ENCODE data around the gene SYNJ2. TPM values are rescaled to one million over a fixed set of nuclear protein-coding genes. Genes with fewer than 3 reads are reported as not detected.

The SYNJ2 gene
- total and polyA plus RNA-seq, 7 donors: 2.6 to 30.2 (median 6.1) TPM

DNA sequence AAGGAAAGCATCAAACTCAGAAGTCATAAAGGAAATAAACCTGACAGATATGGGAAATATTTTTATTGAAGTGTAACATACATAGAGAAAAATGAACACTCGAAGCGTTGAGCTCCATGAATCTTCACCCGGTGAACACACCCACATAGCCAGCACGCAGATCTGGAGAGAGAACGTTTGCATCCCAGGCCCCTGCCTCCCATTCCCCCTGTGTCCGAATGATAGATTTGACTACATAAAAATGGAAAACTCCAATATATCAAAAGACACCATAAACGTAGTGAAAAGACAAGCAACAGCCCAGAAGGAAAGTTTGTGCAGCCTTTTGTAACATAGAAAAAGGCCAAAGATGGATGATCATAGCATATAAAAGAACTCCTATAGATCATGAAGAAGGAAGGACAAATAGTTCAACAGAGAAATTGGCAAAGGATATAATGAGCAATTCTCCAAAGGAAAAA, 17.1 kb downstream of the SYNJ2 start:
- Histone ChIP-seq H3K27ac (no peak overlapping the region), H3K4me1 (peaks cover 18% of the 10 kb centered on the region), H3K36me3 (ENCODE audit: insufficient read depth in 1 of 2, low read depth in 1 of 2) (no peaks in the 10 kb centered on the region), H3K9me3 (no peaks in the 10 kb centered on the region), H3K4me3 (no peak overlapping the region), H3K27me3 (ENCODE audit: insufficient read depth in 3 of 3, low read length in 2 of 3) (no peaks in the 10 kb centered on the region)
- TF ChIP-seq CTCF (IDR thresholded peaks at IDR 0.05): no peak
- intact Hi-C loops (cut with DNase I): no loop called here
- DNase-seq (no peak), ATAC-seq (no peak)
- 93 to 97% (median 93%) methylated on average over 7 of the region's 7 CpGs for WGBS, 3 donors

GRCh38 chr6:157999168-158000051, 17.7 kb downstream of the SYNJ2 start:
- Histone ChIP-seq H3K36me3 (ENCODE audit: insufficient read depth in 1 of 2, low read depth in 1 of 2) (no peaks in the 10 kb centered on the region), H3K27me3 (ENCODE audit: insufficient read depth in 3 of 3, low read length in 2 of 3) (no peaks in the 10 kb centered on the region), H3K9me3 (no peaks in the 10 kb centered on the region), H3K4me3 (no peak overlapping the region), H3K27ac (no peak overlapping the region), H3K4me1 (peaks cover 21% of the 10 kb centered on the region)
- DNase-seq (no peak), ATAC-seq (peak in 2 of 4 donors; percentile 25 to 30)
- WGBS, 3 donors: 65 to 86% (median 67%) methylated on average over 12 of the region's 12 CpGs
- TF ChIP-seq CTCF (IDR thresholded peaks at IDR 0.05): no peak
- intact Hi-C loops (cut with DNase I): no loop called here

- DNase-seq: no peak
- no peak overlapping the region for H3K27ac ChIP-seq
- H3K4me3 ChIP-seq: no peak overlapping the region
- peaks cover 21% of the 10 kb centered on the region for H3K4me1 ChIP-seq
- H3K27me3 ChIP-seq (ENCODE audit: insufficient read depth in 3 of 3, low read length in 2 of 3): no peaks in the 10 kb centered on the region
- H3K9me3 ChIP-seq: no peaks in the 10 kb centered on the region
- no peaks in the 10 kb centered on the region for H3K36me3 ChIP-seq (ENCODE audit: insufficient read depth in 1 of 2, low read depth in 1 of 2)
- TF ChIP-seq CTCF (IDR thresholded peaks at IDR 0.05): no peak
- WGBS, 3 donors: 91 to 96% (median 92%) methylated on average over 17 of the region's 17 CpGs
- no peak for ATAC-seq
- intact Hi-C loops (cut with DNase I): no loop called here
These were observed 19.1 kb downstream of the SYNJ2 start for GRCh38 chr6:158000530-158001307.

GRCh38 chr6:158002249-158002950, 20.7 kb downstream of the SYNJ2 start:
- intact Hi-C loops (cut with DNase I): no loop called here
- TF ChIP-seq CTCF (IDR thresholded peaks at IDR 0.05): no peak
- DNase-seq (no peak), ATAC-seq (peak in 2 of 4 donors; percentile 9 to 21)
- Histone ChIP-seq H3K36me3 (ENCODE audit: insufficient read depth in 1 of 2, low read depth in 1 of 2) (no peaks in the 10 kb centered on the region), H3K4me3 (no peak overlapping the region), H3K27ac (peak overlapping the region; percentile 71), H3K27me3 (ENCODE audit: insufficient read depth in 3 of 3, low read length in 2 of 3) (no peaks in the 10 kb centered on the region), H3K9me3 (no peaks in the 10 kb centered on the region), H3K4me1 (peaks cover 21% of the 10 kb centered on the region)
- WGBS, 3 donors: 84 to 87% (median 84%) methylated on average over 6 of the region's 6 CpGs
